Islet of Langerhans (tissue), 1 donor: Measurements from ENCODE around the gene SHMT1.

Experiments used
- FAIRE-seq: peaks from one replicate; lab custom pipeline; 2011; peaks lifted over from hg19 to GRCh38; lab: Jason Lieb, UNC

SHMT1 gene

GRCh38 chr17:18281788-18282187, 81.6 kb downstream of the SHMT1 start:
- FAIRE-seq = no peak

- no peak for FAIRE-seq
Observed at GRCh38 chr17:18280766-18281371, 82.5 kb downstream of the SHMT1 start.

- no peak for FAIRE-seq
Observed at GRCh38 chr17:18280249-18280648, 83.1 kb downstream of the SHMT1 start.

GRCh38 chr17:18278867-18279266, 84.5 kb downstream of the SHMT1 start:
- no peak for FAIRE-seq
